Heart left ventricle (tissue), 16 donors: ENCODE results near the gene IMMP2L. TPM values are rescaled to one million over a fixed set of nuclear protein-coding genes. Genes with fewer than 3 reads are reported as not detected.

Experiments
- ATAC-seq, 4 donors: fragments of 200-7000 bp; cut with Tn5 transposase; one replicate each; pipeline ENCODE4 v1.9.1; 2020 to 2022; ENCODE audit warnings: moderate library complexity in 4 of 4, mild to moderate bottlenecking in 3 of 4, moderate number of reproducible peaks in 1 of 4
- DNase-seq, 5 donors: peaks; one replicate each; pipeline ENCODE4 v3.0.0-alpha.2; 2020
- H3K27ac ChIP-seq, 12 donors: fragments of 200-600 bp; sonication (generic) in 4 of 12; one replicate each; pipeline versions ENCODE4 v1.5.0 to v1.8.0; 2016 to 2022; ENCODE audit warnings: mild to moderate bottlenecking in 2 of 12
- H3K27me3 ChIP-seq, 9 donors: fragments of 200-600 bp; sonication (generic) in 2 of 9; one replicate each; pipeline versions ENCODE4 v1.5.1 to v1.8.0; 2016 to 2022; ENCODE audit warnings: mild to moderate bottlenecking in 3 of 9
- H3K36me3 ChIP-seq, 9 donors: fragments of 200-600 bp; sonication (generic) in 2 of 9; one replicate each; pipeline versions ENCODE4 v1.5.0 to v1.8.0; 2018 to 2022; ENCODE audit warnings: mild to moderate bottlenecking in 2 of 9
- H3K4me1 ChIP-seq, 12 donors: fragments of 200-600 bp; sonication (generic) in 4 of 12; one replicate each; pipeline versions ENCODE4 v1.5.0 to v1.8.0; 2016 to 2022; ENCODE audit warnings: mild to moderate bottlenecking in 3 of 12
- H3K4me3 ChIP-seq, 12 donors: fragments of 200-600 bp; sonication (generic) in 4 of 12; one replicate each; pipeline versions ENCODE4 v1.5.0 to v1.8.0; 2017 to 2022; ENCODE audit warnings: mild to moderate bottlenecking in 9 of 12, moderate library complexity in 4 of 12
- H3K9me3 ChIP-seq, 12 donors: fragments of 200-600 bp; sonication (generic) in 4 of 12; one replicate each; pipeline versions ENCODE4 v1.5.0 to v1.8.0; 2016 to 2022; ENCODE audit warnings: mild to moderate bottlenecking in 1 of 12
- POLR2A ChIP-seq, 2 donors: fragments of 450-650 bp; IDR thresholded peaks; one replicate each; pipeline ENCODE4 v1.6.1; 2017; ENCODE audit warnings: antibody characterized with exemption in 2 of 2, mild to moderate bottlenecking in 2 of 2, moderate library complexity in 2 of 2
- WGBS, 4 donors: extraction: QIAGEN DNeasy Blood & Tissue Kit in 2 of 4; methylation state at CpG; one replicate each; pipeline versions ENCODE4 v1.1.5 to v1.1.7; 2013 to 2018; 5-methylcytosine and 5-hydroxymethylcytosine counted together
- intact Hi-C, 10 donors: fragments of 100-400 bp; cut with DNase I; formaldehyde crosslinking; loops; one replicate each; pipeline versions ENCODE4 v1.11.1 to v1.14.2; 2022
- polyA plus RNA-seq, 2 donors: library from polyadenylated mRNA; stranded (reverse); fragments of 200-250 nt; gene quantifications; one replicate each; pipeline ENCODE4 v1.2.3, GENCODE V29; 2013
- total RNA-seq, 9 donors: library from RNA; depleted of rRNA in 2 of 9; stranded (reverse); fragments of >200 nt in 2 of 9; fragmentation: NEBNext Ultra II Directional in 3 of 9; extraction: Animal tissue kit (Norgen Biotek cat#: 25700) in 3 of 9; gene quantifications; one replicate each; pipeline versions ENCODE4 v1.1.0 to v1.2.4, GENCODE V29; 2016 to 2023
- TF ChIP-seq, protein P1 (sequence below), 12 donors: fragments of 200-600 bp; sonication (generic) in 4 of 12; IDR thresholded peaks; one replicate each; pipeline versions ENCODE4 v1.5.0 to v1.8.0; 2018 to 2022; ENCODE audit warnings: antibody characterized with exemption in 12 of 12, mild to moderate bottlenecking in 5 of 12
- donor health status: ischemic (EF 13 %, LVEDD 7.1; RV severe dilation, severe dysfunction).
- donor health status: healthy with polysubstance abuse.
- donor health status: DM: no; HTN: yes; CAD: no.
- donor health status: DM: no; HTN: no; CAD: no.
- donor health status: ischemic (EF 25% LVEDD 6.9; RV normal size, moderate dysfunction).
- donor health status: ischemic (EF 25% LVEDD 5.7; RV mildly dilated, moderate dysfunction).
- donor health status: healthy.
- donor health status: DM: yes; HTN: yes; CAD: no.
- donor health status: ischemic (EF 35%, LVEDD 5.7; RV mildly dilated, moderate dysfunction).
- donor health status: nonischemic (EF 11% LVEDD 7.7; RV severe dilation, severe dysfunction).
- donor health status: DM: yes; HTN: yes; CAD: no.
- donor health status: PGD.
- donor health status: ischemic (EF 29% LVEDD 5.4; RV normal size, mild dysfunction).
- donor health status: nonischemic (EF 23%, LVEDD 6.1; RV moderate dilation, normal function).

The IMMP2L gene
- total and polyA plus RNA-seq, 11 donors = 5.1 to 17.2 (median 15.9) TPM

DNA sequence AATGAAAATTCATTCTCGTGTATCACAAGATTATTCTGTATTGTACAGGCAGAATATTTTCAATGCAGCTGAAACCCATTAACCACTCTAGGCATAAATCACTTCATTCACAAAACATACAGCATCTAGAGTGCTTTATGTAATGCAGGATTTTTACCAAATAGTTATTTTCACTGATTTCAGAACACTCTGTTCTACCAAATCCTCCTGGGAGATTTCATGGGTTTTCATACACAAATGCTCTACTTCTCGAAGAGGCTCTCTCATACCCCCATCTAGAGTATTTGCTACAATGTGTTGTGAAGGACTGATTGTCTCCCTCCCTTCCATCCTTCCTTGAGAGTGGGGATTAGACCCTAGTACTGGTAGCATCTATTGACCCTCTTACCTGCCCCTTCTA lies 680.6 kb downstream of the IMMP2L start:
- Histone ChIP-seq H3K9me3 (no peaks in the 10 kb centered on the region), H3K27ac (no peak overlapping the region), H3K27me3 (no peaks in the 10 kb centered on the region), H3K36me3 (no peaks in the 10 kb centered on the region), H3K4me3 (no peak overlapping the region), H3K4me1 (peaks cover 0 to 6% (median 0%) of the 10 kb centered on the region in 12 donors)
- DNase-seq = no peak
- no peak for TF ChIP-seq POLR2A (IDR thresholded peaks at IDR 0.05)
- WGBS, 4 donors = 81 to 93% (median 84%) methylated on average over 2 of the region's 2 CpGs
- intact Hi-C loops = no loop called here
- no peak for ATAC-seq

DNA sequence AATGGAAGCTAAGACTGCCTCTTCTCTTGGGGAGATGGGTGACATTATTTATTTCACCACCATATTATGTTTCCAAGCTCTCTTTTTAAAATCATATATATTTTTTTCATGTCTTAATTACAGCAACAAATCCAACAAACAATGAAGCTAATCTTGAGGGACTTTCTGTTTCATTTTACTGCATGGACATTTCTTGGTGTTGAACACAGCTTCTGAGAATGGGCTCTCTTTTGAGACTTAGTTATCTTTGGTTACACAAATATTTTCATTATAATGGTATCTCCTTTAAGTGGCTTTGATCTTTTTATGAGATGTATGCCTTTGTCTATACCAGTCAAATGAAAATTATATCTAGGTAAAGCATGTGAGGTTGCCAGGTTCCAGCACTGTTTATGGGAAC lies 681.3 kb downstream of the IMMP2L start:
- intact Hi-C loops = no loop called here
- Histone ChIP-seq H3K36me3 (no peaks in the 10 kb centered on the region), H3K4me3 (no peak overlapping the region), H3K27me3 (no peaks in the 10 kb centered on the region), H3K4me1 (peaks cover 0 to 6% (median 0%) of the 10 kb centered on the region in 12 donors), H3K9me3 (no peaks in the 10 kb centered on the region), H3K27ac (no peak overlapping the region)
- no peak for ATAC-seq
- DNase-seq = no peak
- TF ChIP-seq POLR2A (IDR thresholded peaks at IDR 0.05) = no peak
- TF ChIP-seq, protein P1, sequence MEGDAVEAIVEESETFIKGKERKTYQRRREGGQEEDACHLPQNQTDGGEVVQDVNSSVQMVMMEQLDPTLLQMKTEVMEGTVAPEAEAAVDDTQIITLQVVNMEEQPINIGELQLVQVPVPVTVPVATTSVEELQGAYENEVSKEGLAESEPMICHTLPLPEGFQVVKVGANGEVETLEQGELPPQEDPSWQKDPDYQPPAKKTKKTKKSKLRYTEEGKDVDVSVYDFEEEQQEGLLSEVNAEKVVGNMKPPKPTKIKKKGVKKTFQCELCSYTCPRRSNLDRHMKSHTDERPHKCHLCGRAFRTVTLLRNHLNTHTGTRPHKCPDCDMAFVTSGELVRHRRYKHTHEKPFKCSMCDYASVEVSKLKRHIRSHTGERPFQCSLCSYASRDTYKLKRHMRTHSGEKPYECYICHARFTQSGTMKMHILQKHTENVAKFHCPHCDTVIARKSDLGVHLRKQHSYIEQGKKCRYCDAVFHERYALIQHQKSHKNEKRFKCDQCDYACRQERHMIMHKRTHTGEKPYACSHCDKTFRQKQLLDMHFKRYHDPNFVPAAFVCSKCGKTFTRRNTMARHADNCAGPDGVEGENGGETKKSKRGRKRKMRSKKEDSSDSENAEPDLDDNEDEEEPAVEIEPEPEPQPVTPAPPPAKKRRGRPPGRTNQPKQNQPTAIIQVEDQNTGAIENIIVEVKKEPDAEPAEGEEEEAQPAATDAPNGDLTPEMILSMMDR (IDR thresholded peaks at IDR 0.05) = no peak

GRCh38 chr7:110877016-110877415 lies 685.3 kb downstream of the IMMP2L start:
- Histone ChIP-seq H3K9me3 (no peaks in the 10 kb centered on the region), H3K27ac (no peak overlapping the region), H3K4me3 (no peak overlapping the region), H3K4me1 (peaks cover 0 to 6% (median 0%) of the 10 kb centered on the region in 12 donors), H3K36me3 (no peaks in the 10 kb centered on the region), H3K27me3 (no peaks in the 10 kb centered on the region)
- TF ChIP-seq, protein P1 (IDR thresholded peaks at IDR 0.05) = no peak
- no peak for TF ChIP-seq POLR2A (IDR thresholded peaks at IDR 0.05)
- DNase-seq = no peak
- WGBS, 4 donors = 52 to 76% (median 59%) methylated on average over 1 of the region's 1 CpG
- intact Hi-C loops = no loop called here
- ATAC-seq = peak in 1 of 4 donors; percentile 60

DNA sequence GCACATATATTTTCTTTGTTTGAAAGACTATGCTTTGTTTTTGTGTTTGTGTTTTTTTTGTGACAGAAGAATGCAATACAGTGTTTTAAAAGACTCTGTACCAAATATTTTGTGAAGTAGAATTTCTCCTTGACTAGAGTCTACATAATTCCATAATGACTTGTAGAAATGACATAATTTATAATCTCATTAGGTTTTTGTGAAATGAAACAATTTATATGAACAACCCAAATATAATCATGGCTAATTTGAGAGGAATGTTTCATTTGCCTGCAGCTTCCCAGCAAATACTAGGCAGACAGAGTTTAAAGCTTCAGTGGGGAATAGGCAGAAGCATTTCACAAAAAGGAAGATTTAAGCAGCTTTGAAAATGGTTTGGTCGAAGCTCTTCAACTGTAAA lies 686.9 kb downstream of the IMMP2L start:
- peaks cover 0 to 6% (median 0%) of the 10 kb centered on the region in 12 donors for H3K4me1 ChIP-seq
- H3K27ac ChIP-seq = no peak overlapping the region
- ATAC-seq (no peak), DNase-seq (no peak)
- no peak overlapping the region for H3K4me3 ChIP-seq
- intact Hi-C loops = no loop called here
- H3K36me3 ChIP-seq = no peaks in the 10 kb centered on the region
- TF ChIP-seq, protein P1 (IDR thresholded peaks at IDR 0.05) = no peak
- no peak for TF ChIP-seq POLR2A (IDR thresholded peaks at IDR 0.05)
- 86 to 91% (median 88%) methylated on average over 1 of the region's 1 CpG for WGBS, 4 donors
- H3K27me3 ChIP-seq = no peaks in the 10 kb centered on the region
- no peaks in the 10 kb centered on the region for H3K9me3 ChIP-seq

GRCh38 chr7:110871856-110872255 lies 690.4 kb downstream of the IMMP2L start:
- H3K4me1 ChIP-seq = no peaks in the 10 kb centered on the region
- intact Hi-C loops = no loop called here
- ATAC-seq (no peak), DNase-seq (no peak)
- peaks cover 0 to 9% (median 0%) of the 10 kb centered on the region in 12 donors for H3K9me3 ChIP-seq
- H3K27ac ChIP-seq = no peak overlapping the region
- 89 to 98% (median 95%) methylated on average over 1 of the region's 1 CpG for whole genome bisulfite sequencing, 4 donors
- TF ChIP-seq POLR2A (IDR thresholded peaks at IDR 0.05) = no peak
- H3K4me3 ChIP-seq = no peak overlapping the region
- H3K27me3 ChIP-seq = no peaks in the 10 kb centered on the region
- no peaks in the 10 kb centered on the region for H3K36me3 ChIP-seq
